ENCODE measurements around the gene TEX19. TPM values are rescaled to one million over a fixed set of nuclear protein-coding genes. Genes with fewer than 3 reads are reported as not detected.

Gene TEX19
- total RNA-seq, 1 experiment from 2014 or later = 0.24 TPM

DNA sequence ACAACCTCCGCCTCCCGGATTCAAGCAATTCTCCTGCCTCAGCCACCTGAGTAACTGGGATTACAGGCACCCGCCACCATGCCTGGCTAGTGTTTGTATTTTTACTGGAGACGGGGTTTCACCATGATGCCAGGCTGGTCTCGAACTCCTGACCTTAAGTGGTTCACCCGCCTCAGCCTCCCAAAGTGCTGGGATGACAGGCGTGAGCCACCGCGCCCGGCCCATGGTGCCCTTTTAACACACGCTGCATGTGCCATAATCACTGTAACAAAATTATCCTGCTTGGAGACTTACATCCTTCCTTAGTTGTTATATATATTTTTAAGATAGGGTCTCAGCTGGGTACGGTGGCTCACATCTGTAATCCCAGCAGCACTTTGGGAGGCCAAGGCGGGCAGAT lies 47.1 kb upstream of the TEX19 start:
- Histone ChIP-seq H3K4me3 (no peak overlapping the region), H2AFZ (no peak overlapping the region), H3K79me2 (ENCODE audit: low read depth) (no peaks in the 10 kb centered on the region), H3K4me2 (no peak overlapping the region), H3F3A (ENCODE audit: insufficient read depth, low read depth) (no peaks in the 10 kb centered on the region), H3K9me3 (ENCODE audit: insufficient read depth, low read depth) (no peaks in the 10 kb centered on the region), H3K27me3 (ENCODE audit: insufficient read depth, low read depth) (peaks cover 6% of the 10 kb centered on the region; the same call in 1 of the 2 replicates), H3K9me2 (ENCODE audit: insufficient read depth) (no peaks in the 10 kb centered on the region), H3K4me1 (replicated peaks; ENCODE audit: insufficient read depth) (no peaks in the 10 kb centered on the region), H3K36me3 (ENCODE audit: low read depth) (no peaks in the 10 kb centered on the region), H3K27ac (no peak overlapping the region), H4K20me1 (ENCODE audit: insufficient read depth) (no peaks in the 10 kb centered on the region)
- intact Hi-C loops (cut with micrococcal nuclease; ENCODE audit: unreplicated experiment) = no loop called here
- POLR2A ChIA-PET (ENCODE audit: unreplicated experiment) = no interaction called here
- no peak for DNase-seq
- BruUV-seq (replicated peaks) = no TSS peak
- TF ChIP-seq EZH2 (IDR thresholded peaks at IDR 0.05; ENCODE audit: low read depth) = no peak
- TF ChIP-seq, protein P1, sequence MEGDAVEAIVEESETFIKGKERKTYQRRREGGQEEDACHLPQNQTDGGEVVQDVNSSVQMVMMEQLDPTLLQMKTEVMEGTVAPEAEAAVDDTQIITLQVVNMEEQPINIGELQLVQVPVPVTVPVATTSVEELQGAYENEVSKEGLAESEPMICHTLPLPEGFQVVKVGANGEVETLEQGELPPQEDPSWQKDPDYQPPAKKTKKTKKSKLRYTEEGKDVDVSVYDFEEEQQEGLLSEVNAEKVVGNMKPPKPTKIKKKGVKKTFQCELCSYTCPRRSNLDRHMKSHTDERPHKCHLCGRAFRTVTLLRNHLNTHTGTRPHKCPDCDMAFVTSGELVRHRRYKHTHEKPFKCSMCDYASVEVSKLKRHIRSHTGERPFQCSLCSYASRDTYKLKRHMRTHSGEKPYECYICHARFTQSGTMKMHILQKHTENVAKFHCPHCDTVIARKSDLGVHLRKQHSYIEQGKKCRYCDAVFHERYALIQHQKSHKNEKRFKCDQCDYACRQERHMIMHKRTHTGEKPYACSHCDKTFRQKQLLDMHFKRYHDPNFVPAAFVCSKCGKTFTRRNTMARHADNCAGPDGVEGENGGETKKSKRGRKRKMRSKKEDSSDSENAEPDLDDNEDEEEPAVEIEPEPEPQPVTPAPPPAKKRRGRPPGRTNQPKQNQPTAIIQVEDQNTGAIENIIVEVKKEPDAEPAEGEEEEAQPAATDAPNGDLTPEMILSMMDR (conservative IDR thresholded peaks at IDR 0.05) = no peak
- CTCF ChIA-PET = no interaction called here

DNA sequence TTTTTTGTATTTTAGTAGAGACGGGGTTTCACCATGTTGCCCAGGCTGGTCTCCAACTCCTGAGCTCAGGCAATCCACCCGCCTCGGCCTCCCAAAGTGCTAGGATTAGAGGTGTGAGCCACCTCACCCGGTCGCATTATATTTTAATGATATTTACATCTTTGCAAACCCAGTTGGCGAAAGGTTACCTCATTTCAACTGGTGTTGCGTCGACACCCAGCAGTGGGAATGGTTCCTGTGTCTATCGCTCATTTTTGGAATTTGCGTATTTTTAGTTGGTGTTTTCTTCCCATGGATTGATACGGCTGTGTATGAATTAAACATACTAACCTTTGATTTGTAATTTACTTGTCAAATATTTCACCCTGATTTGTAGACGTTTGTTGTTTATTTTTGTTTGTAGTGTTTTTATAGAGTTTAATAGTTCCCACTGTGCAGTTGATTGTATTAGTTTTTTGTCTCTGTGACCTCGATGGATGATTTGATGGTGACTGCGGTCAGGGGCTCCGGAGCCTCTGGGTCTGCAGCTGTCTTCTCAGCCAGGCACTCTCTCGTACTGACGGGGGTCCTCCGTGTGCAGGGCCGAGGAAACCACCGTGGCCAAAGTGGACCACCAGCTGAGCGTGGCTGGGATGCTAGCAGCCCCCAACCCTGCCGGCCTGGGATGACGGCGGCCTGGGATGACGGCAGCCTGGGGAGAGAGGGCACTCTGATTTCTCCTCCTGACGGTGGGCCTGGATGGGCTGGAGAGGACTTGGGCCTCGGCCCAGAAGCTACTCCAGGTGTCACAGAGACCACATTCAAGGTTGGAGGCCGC lies 45.6 kb upstream of the TEX19 start:
- ChIA-PET POLR2A (ENCODE audit: unreplicated experiment) (no interaction called here), CTCF (no interaction called here)
- no TSS peak for BruUV-seq (replicated peaks)
- Histone ChIP-seq H3K9me2 (ENCODE audit: insufficient read depth) (no peaks in the 10 kb centered on the region), H3K36me3 (ENCODE audit: low read depth) (no peaks in the 10 kb centered on the region), H3F3A (ENCODE audit: insufficient read depth, low read depth) (no peaks in the 10 kb centered on the region), H3K27me3 (ENCODE audit: insufficient read depth, low read depth) (0 out of 2 replicates have a peak, but pooled peaks cover 6% of the 10 kb centered on the region), H3K27ac (no peak overlapping the region), H3K4me2 (no peak overlapping the region), H3K4me3 (no peak overlapping the region), H3K4me1 (replicated peaks; ENCODE audit: insufficient read depth) (no peaks in the 10 kb centered on the region), H4K20me1 (ENCODE audit: insufficient read depth) (no peaks in the 10 kb centered on the region), H2AFZ (no peak overlapping the region), H3K9me3 (ENCODE audit: insufficient read depth, low read depth) (no peaks in the 10 kb centered on the region), H3K79me2 (ENCODE audit: low read depth) (no peaks in the 10 kb centered on the region)
- intact Hi-C loops (cut with micrococcal nuclease; ENCODE audit: unreplicated experiment) = no loop called here
- DNase-seq = no peak
- TF ChIP-seq EZH2 (IDR thresholded peaks at IDR 0.05; ENCODE audit: low read depth) = no peak
- TF ChIP-seq, protein P1 (conservative IDR thresholded peaks at IDR 0.05) = no peak

DNA sequence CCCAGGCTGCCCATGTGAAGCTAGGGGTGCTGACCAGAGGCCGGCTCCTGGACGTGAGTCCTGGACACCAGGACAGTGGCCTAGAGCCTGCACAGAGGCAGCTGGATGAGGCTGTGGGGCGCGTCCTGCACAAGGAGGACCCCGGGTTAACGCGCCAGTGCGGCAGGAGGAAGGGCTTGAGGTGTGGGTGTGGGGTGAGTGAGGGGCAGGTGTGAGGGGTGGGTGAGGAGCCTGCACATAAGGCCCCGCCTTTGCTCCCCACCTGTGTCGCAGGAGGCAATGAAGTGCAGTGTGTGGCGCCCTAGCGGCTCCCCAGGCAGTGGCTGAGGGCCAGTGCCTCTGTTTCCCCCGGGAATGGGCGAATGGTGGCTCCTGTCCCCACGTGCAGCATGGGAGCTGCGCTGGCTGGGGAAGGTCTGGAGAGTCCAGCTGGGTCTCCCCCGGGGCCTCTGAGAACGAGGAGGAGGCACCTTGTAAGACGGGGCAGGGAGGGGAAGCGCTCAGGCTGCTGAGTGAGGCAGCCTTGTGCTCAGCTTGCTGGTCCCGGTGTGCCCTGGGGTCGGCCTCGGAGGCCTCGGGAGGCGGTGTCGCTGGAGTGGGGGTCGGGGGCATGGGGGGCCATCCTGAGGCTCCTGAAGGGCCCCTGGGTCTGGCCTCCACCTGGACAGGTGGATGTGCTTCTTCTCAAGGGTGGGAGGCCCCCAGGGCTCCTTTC lies 44.9 kb upstream of the TEX19 start:
- Histone ChIP-seq H3K9me3 (ENCODE audit: insufficient read depth, low read depth) (no peaks in the 10 kb centered on the region), H3K9me2 (ENCODE audit: insufficient read depth) (no peaks in the 10 kb centered on the region), H2AFZ (no peak overlapping the region), H4K20me1 (ENCODE audit: insufficient read depth) (no peaks in the 10 kb centered on the region), H3K4me3 (no peak overlapping the region), H3F3A (ENCODE audit: insufficient read depth, low read depth) (no peaks in the 10 kb centered on the region), H3K4me2 (no peak overlapping the region), H3K27me3 (ENCODE audit: insufficient read depth, low read depth) (0 out of 2 replicates have a peak, but pooled peaks cover 2% of the 10 kb centered on the region), H3K79me2 (ENCODE audit: low read depth) (no peaks in the 10 kb centered on the region), H3K36me3 (ENCODE audit: low read depth) (no peaks in the 10 kb centered on the region), H3K27ac (no peak overlapping the region), H3K4me1 (replicated peaks; ENCODE audit: insufficient read depth) (no peaks in the 10 kb centered on the region)
- POLR2A ChIA-PET (ENCODE audit: unreplicated experiment) = no interaction called here
- CTCF ChIA-PET = no interaction called here
- intact Hi-C loops (cut with micrococcal nuclease; ENCODE audit: unreplicated experiment) = no loop called here
- no peak for DNase-seq
- no peak for TF ChIP-seq EZH2 (IDR thresholded peaks at IDR 0.05; ENCODE audit: low read depth)
- TF ChIP-seq, protein P1 (conservative IDR thresholded peaks at IDR 0.05) = no peak
- BruUV-seq (replicated peaks) = no TSS peak
